SK-N-SH (cell line): ENCODE measurements around the gene HRH1. TPM values are rescaled to one million over a fixed set of nuclear protein-coding genes. Genes with fewer than 3 reads are reported as not detected.

Source experiments
- CTCF ChIA-PET: fragments of 300-600, 350-600 bp; formaldehyde crosslinking; extraction: SDS; loops from one replicate; lab custom pipeline; 2021; lab: Yijun Ruan, JAX
- POLR2A ChIA-PET: fragments of 350-600 bp; sonication (Branson Sonifier 250); formaldehyde crosslinking; extraction: SDS; loops from one replicate; lab custom pipeline; 2020; ENCODE audit warnings: antibody characterized with exemption, inconsistent platforms; lab: Yijun Ruan, JAX
- DNase-seq: peaks from one replicate; pipeline ENCODE4 v3.0.0; 2012
- H2AFZ ChIP-seq: fragments of 200-600 bp; sonication (generic); 2 replicates; pipeline ENCODE4 v1.8.1; 2016; ENCODE audit warnings: antibody characterized with exemption, mild to moderate bottlenecking, low read depth
- H3F3A ChIP-seq: fragments of 200-600 bp; sonication (generic); replicated peaks from 2 replicates; pipeline ENCODE3; 2016; ENCODE audit warnings: antibody characterized with exemption, mild to moderate bottlenecking; ENCODE audit not compliant: insufficient read depth
- H3K27ac ChIP-seq, 2 experiments: fragments of 200-500 bp in 1 of 2; fragments of 200-600 bp in 1 of 2; sonication (Bioruptor generic) in 1 of 2; sonication (generic), shearing (Covaris generic) in 1 of 2; 2 replicates each; pipeline versions ENCODE4 v1.5.1 to v1.6.1; 2014 to 2016; ENCODE audit warnings: low read depth in 2 of 2, inconsistent platforms in 1 of 2, low read length in 1 of 2, mild to moderate bottlenecking in 1 of 2, mixed read lengths in 1 of 2
- H3K27me3 ChIP-seq: fragments of 200-600 bp; sonication (generic), shearing (Covaris generic); 2 replicates; pipeline ENCODE4 v1.6.1; 2016; ENCODE audit warnings: mixed run types; ENCODE audit not compliant: insufficient read depth
- H3K36me3 ChIP-seq, 2 experiments: fragments of 200-500 bp in 1 of 2; fragments of 200-600 bp in 1 of 2; sonication (Bioruptor generic) in 1 of 2; sonication (generic) in 1 of 2; replicated peaks in 1 of 2; 2 replicates each; pipeline versions ENCODE3 to v1.5.1; 2014 to 2016; ENCODE audit warnings: low read length in 1 of 2, mild to moderate bottlenecking in 1 of 2; ENCODE audit not compliant: insufficient read depth in 2 of 2, control insufficient read depth in 1 of 2
- H3K4me1 ChIP-seq, 2 experiments: fragments of 200-500 bp in 1 of 2; fragments of 200-600 bp in 1 of 2; sonication (Bioruptor generic) in 1 of 2; sonication (generic), shearing (Covaris generic) in 1 of 2; 2 replicates each; pipeline versions ENCODE4 v1.5.1 to v1.6.1; 2014 to 2016; ENCODE audit warnings: low read depth in 1 of 2, low read length in 1 of 2, mixed run types in 1 of 2; ENCODE audit not compliant: insufficient read depth in 2 of 2, control insufficient read depth in 1 of 2
- H3K4me2 ChIP-seq: fragments of 200-600 bp; sonication (generic), shearing (Covaris generic); 2 replicates; pipeline ENCODE4 v1.6.1; 2017; ENCODE audit warnings: mixed run types
- H3K4me3 ChIP-seq, 2 experiments: fragments of 200-500 bp in 1 of 2; fragments of 200-600 bp in 1 of 2; sonication (Bioruptor generic) in 1 of 2; sonication (generic), shearing (Covaris generic) in 1 of 2; 2 replicates each; pipeline versions ENCODE4 v1.5.1 to v1.8.1; 2014 to 2016; ENCODE audit warnings: low read depth in 2 of 2, inconsistent platforms in 1 of 2, low read length in 1 of 2, mild to moderate bottlenecking in 1 of 2, mixed read lengths in 1 of 2, moderate library complexity in 1 of 2
- H3K79me2 ChIP-seq: fragments of 200-600 bp; sonication (generic); 2 replicates; pipeline ENCODE4 v1.8.1; 2017; ENCODE audit warnings: mild to moderate bottlenecking; ENCODE audit not compliant: insufficient read depth
- H3K9ac ChIP-seq: fragments of 200-600 bp; sonication (generic); 2 replicates; pipeline ENCODE4 v1.6.1; 2017; ENCODE audit warnings: mixed run types
- H3K9me2 ChIP-seq: fragments of 200-600 bp; sonication (generic); 2 replicates; pipeline ENCODE4 v1.6.1; 2017; ENCODE audit warnings: mixed run types
- H3K9me3 ChIP-seq: fragments of 200-600 bp; sonication (generic); 2 replicates; pipeline ENCODE4 v1.6.1; 2017; ENCODE audit warnings: mixed run types, mild to moderate bottlenecking, moderate library complexity
- H4K20me1 ChIP-seq: fragments of 200-600 bp; sonication (generic); 2 replicates; pipeline ENCODE4 v1.6.1; 2017; ENCODE audit warnings: mild to moderate bottlenecking, mixed run types; ENCODE audit not compliant: insufficient read depth
- CHD2 ChIP-seq: fragments of 150-350 bp; IDR thresholded peaks from 2 replicates; pipeline ENCODE4 v1.6.1; 2018; ENCODE audit warnings: low read length; ENCODE audit not compliant: partially characterized antibody
- ELF1 ChIP-seq: IDR thresholded peaks from 2 replicates; pipeline ENCODE4 v1.4.0; 2012
- EP300 ChIP-seq, 2 experiments: IDR thresholded peaks; 2 replicates each; pipeline versions ENCODE4 v1.4.0 to v1.6.1; 2012; ENCODE audit warnings: borderline replicate concordance in 1 of 2, low read depth in 1 of 2, low read length in 1 of 2
- FOSL2 ChIP-seq: IDR thresholded peaks from 2 replicates; pipeline ENCODE4 v1.4.0; 2012; ENCODE audit warnings: low read depth, mild to moderate bottlenecking, moderate library complexity, borderline replicate concordance
- FOXM1 ChIP-seq: IDR thresholded peaks from 2 replicates; pipeline ENCODE4 v1.4.0; 2012; ENCODE audit warnings: low read depth, mild to moderate bottlenecking
- MAX ChIP-seq: IDR thresholded peaks from 2 replicates; pipeline ENCODE4 v1.4.0; 2012; ENCODE audit warnings: low read depth
- MEF2A ChIP-seq: IDR thresholded peaks from 2 replicates; pipeline ENCODE4 v1.4.0; 2012; ENCODE audit warnings: low read depth, borderline replicate concordance
- PBX3 ChIP-seq: IDR thresholded peaks from 2 replicates; pipeline ENCODE4; 2012
- RAD21 ChIP-seq: IDR thresholded peaks from 2 replicates; pipeline ENCODE4 v1.6.1; 2012; ENCODE audit warnings: mild to moderate bottlenecking, low read length
- SMC3 ChIP-seq: IDR thresholded peaks from 2 replicates; pipeline ENCODE4 v1.6.1; 2012; ENCODE audit warnings: low read depth, low read length, improper control_type of control experiment
- TCF12 ChIP-seq: IDR thresholded peaks from 2 replicates; pipeline ENCODE4 v1.4.0; 2012
- USF1 ChIP-seq: IDR thresholded peaks from 2 replicates; pipeline ENCODE4 v1.4.0; 2012; ENCODE audit warnings: low read depth, borderline replicate concordance
- YY1 ChIP-seq: IDR thresholded peaks from 2 replicates; pipeline ENCODE4 v1.4.0; 2012; ENCODE audit warnings: low read depth, mild to moderate bottlenecking
- WGBS: methylation state at CpG from one replicate; pipeline ENCODE4 v1.1.6; 2017; ENCODE audit warnings: low lambda C conversion rate; 5-methylcytosine and 5-hydroxymethylcytosine counted together
- polyA plus RNA-seq, 3 experiments: library from polyadenylated mRNA; depleted of rRNA; stranded (reverse); fragments of >200 nt; gene quantifications; 2 replicates each; pipeline ENCODE4 v1.2.3, GENCODE V29; 2012

HRH1 gene
- polyA plus RNA-seq, 1 of the 3 experiments (the other 2 are of a cell fraction) = 6.2 TPM

GRCh38 chr3:11288786-11289637 is 134.7 kb downstream of the HRH1 start (continued):
- no peak for TF ChIP-seq USF1

- Histone ChIP-seq H3K9me2 (no peaks in the 10 kb centered on the region), H3K4me2 (peak overlapping the region; percentile 77), H4K20me1 (no peaks in the 10 kb centered on the region), H3K9me3 (no peaks in the 10 kb centered on the region), H3K27ac (peak overlapping the region; percentile 23 to 98; a peak in 3 of 4 replicates), H3F3A (peaks cover 56% of the 10 kb centered on the region), H3K9ac (peak overlapping the region; percentile 85; the same call in 1 of the 2 replicates), H3K4me3 (no peak overlapping the region), H3K27me3 (no peaks in the 10 kb centered on the region), H2AFZ (no peak overlapping the region), H3K36me3 (peaks cover 0 to 5% of the 10 kb centered on the region in 2 experiments), H3K79me2 (peaks cover 65% of the 10 kb centered on the region), H3K4me1 (peaks cover 9 to 50% of the 10 kb centered on the region in 2 experiments)
- no peak for TF ChIP-seq RAD21
- no peak for TF ChIP-seq ELF1
- no peak for TF ChIP-seq SMC3
- no peak for TF ChIP-seq TCF12
- no peak for TF ChIP-seq FOSL2
- TF ChIP-seq YY1 = no peak
- TF ChIP-seq MEF2A = no peak
- TF ChIP-seq CHD2 = no peak
- TF ChIP-seq EP300 (IDR thresholded peaks at IDR 0.05; ENCODE audit: borderline replicate concordance in 1 of 2, low read depth in 1 of 2, low read length in 1 of 2) = no peak
- no peak for TF ChIP-seq FOXM1
- TF ChIP-seq PBX3 = no peak
- TF ChIP-seq MAX = no peak
- CTCF ChIA-PET = interaction anchor here (2.3 kb wide), 1 partner anchor 230 kb away, joined by 5 read pairs; no protein-coding TSS in a partner anchor
- WGBS = 81% methylated on average over 3 of the region's 3 CpGs
- no peak for DNase-seq
- POLR2A ChIA-PET = no interaction called here
These were observed 135.6 kb downstream of the HRH1 start for GRCh38 chr3:11289864-11290263.
